ENCODE data around the gene GFOD2.

- TF ChIP-seq POLR2A (IDR thresholded peaks at IDR 0.05) (no peak), CTCF (IDR thresholded peaks at IDR 0.05) (no peak), POLR2AphosphoS5 (IDR thresholded peaks at IDR 0.05; ENCODE audit: insufficient read depth in 1 of 2, low read depth in 1 of 2) (no peak)
Observed at GRCh38 chr16:67648764-67649407, 70.2 kb downstream of the GFOD2 start.

All from vagina (tissue), 2 donors.